Esophagus mucosa (tissue), 1 donor: Measurements from ENCODE around the gene TEX19. TPM values are rescaled to one million over a fixed set of nuclear protein-coding genes. Genes with fewer than 3 reads are reported as not detected.

ENCODE experiments used
- ATAC-seq: fragments of 200-7000 bp; cut with Tn5 transposase; one replicate; pipeline ENCODE4 v1.9.1; 2020
- total RNA-seq: library from RNA; stranded (reverse); gene quantifications from one replicate; pipeline ENCODE4 v1.2.4, GENCODE V29; 2023
- donor health status: DM: yes; HTN: yes; CAD: no.

TEX19 gene
- total RNA-seq, 1 donor from 2014 or later, result not detected

DNA sequence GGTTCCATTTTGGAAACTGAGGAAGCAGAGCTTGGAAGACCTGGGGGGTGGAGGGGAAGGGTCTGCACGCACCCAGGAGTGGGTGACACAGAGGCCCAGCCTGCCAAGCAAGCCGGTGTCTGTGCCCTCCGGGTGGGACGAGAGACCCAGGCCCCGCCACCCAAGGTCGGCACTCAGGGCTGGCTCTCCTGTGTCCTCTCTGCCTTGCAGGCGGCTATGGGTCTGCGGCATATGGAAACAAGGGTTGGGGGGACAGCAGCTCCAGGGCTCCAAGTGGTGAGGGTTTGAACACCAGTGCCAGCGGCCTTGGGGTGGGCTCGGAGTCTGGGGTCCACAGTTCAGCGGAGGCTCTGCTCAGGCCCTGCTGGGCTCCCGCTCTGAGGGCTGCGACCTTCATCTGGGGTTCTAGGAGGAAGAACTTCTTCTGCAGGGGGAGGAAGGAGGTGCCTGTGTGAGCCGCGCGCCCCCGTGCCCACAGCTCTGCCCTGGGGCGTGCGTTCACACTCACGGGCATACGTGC, 37.0 kb upstream of the TEX19 start:
- ATAC-seq, result no peak

DNA sequence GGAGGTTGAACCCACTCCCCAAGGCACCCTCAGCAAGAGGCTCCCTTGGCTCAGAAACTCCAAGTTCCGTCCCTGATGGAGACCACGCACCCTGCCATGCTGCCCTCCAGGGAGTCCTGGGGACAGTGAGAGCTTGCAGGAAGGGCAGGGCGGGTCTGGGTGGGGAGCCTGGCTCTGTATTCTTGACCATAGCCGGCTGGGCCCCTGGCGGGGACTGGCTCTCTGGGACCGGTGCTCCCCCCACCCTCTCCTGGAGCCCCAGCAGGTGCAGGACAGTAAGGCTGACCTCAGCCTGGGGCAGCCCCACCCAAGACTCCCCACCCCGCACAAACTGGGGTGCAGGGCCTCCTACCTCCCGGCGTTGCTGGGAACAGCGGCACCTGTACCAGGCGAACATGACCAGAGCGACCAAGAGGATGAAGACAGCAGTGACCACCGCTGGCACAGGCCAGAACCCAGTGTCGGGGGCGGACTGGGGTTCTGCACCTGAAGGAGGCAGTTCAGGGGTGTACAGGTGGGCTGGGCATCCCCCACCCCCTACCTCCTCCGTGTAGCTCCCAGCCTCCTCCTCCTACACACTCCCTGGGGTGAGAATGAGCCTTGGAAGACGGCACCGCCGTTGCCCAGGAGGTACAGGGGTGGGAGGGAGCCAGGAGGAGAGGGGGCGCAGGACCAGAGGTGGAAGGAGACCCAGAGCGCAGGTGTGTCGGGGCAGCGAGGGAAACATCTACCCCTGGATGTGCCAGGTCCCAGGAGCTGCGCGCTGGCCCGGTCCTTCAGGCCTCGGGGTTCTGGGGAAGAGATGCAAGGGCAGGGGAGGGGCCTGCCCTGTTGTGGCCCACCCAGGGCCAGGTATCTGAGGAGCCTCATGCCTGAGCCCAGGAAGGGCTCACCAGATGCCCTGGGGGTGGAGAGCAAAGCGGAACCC, 36.3 kb upstream of the TEX19 start:
- ATAC-seq, result no peak

DNA sequence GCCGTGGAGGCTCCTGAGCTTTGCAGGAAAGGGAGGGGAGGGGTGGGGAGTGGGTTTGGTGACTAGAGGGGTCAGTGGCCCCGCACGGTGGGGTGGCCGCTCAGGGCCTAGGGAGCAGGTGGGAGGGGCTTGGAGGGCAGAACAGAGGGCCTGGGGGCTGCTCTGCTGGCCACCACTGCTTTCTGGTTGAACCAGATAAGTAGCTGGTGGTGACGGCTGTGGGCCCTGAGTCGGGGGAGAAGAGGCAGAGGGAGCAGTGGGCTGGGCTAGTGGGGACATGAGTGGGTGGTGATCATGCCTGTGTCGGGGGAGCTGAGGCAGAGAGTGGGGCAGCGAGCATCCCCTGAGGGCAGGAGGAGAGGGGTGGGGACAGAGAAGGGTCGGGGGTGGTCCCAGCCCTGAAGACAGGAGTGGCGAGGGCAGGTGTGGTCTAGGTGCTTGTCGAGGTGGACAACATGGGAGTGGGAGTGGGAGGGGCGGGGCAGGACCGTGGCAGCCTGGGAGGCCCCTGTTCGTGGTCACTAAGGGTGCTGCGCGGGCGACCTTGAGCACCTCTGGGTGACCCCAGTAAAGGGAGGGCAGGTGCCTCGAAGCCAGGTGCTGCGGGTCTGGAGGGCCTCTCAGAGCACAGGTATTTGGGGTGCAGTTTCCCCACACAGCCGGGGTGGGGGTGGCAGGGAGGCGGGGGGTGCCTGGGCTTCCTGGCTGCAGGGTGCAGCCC, 35.4 kb upstream of the TEX19 start:
- no peak for ATAC-seq

DNA sequence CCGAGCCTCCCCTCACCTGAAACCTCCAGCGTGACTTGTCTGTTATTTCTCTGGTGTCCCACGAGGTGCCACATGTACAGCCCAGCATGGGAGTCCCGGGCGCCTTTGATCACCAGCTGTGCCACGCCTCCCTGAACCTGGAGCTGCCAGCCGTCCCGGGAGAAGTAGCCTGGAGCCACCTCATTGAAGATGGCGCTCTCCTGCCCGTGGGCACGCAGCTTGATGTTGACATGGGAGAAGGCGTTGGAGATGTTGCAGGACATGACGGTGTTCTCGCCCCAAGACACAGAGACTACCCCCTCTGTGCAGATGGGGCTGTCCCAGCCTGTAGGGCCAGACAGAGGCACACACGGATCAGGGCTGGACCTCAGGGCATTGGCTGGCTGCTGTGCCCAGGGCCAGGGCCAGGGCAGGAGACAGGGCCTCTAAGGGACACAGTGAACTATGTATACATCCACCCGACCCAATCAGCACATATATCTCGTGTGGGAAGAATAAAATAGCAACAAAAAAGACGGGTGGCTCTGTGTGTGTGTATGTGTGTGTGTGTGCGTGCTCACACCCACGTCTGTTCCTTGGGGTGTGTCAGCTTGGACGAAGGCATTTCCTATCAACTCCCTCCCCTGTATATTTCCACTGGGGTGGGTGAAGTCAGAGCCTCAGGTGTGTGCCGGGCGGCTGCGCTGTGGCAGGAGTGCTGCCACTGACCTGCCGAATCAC, 34.3 kb upstream of the TEX19 start:
- ATAC-seq, result peak; percentile 23

DNA sequence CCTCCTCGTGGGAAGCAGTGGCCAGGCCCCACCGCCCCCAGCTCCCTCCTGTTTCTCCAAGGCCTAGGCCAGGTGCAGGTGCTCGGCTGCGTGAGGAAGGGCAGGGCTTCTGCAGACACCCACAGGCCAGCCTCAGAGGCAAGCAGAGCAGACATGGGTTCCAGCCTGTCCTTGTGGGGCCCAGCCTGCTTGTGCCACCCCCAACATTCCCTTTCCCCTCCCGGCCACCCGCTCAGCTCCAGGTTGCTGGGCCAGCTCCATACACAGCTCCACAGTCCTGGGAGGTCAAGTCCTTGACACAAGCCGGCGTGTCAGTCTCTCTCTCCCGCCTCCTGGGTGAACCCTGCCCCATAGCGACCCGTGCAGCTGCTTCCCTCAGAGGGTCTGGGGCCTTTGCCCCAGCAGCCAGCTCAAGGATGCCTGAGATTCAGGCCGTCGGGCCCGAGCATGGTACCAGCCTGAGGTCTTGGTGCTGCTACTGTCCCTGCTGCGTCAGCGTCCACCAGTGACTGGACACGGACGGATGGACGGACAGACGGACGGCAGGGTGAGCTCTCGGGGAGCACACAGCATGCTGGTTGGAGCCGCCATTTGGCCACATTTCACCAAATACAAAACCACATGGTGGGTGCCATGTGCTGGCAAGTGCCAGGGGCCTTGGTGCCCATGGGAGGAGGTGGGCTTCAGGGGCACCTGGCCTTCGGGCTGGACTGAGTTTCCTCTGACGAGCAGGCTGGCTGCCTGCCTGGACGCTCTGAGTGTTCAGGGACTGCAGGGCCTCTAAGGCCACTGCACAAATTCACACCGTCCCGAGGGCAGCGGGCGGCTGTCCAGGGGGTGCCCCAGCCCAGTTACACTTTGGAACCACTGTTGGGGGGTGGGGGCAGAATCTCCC, 33.5 kb upstream of the TEX19 start:
- ATAC-seq, result no peak

DNA sequence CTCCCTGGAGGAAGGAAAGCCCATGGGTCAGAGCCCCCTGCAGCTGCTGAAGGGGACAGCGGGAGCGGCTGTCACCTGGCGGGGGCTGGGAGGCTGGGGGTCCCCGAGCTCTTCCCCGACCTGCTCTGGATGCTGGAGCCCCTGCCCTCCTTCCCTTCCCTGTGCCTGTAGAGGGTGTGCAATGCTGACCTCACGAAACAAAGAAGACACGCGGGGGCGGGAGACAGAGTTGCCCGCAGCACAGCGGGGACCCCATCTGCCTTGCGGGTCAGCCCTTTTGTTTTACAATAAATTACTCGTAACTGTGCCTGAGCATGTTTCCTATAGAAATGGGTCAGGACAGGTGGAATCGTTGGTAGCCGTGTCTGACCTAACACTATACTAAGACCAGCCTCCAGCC, 31.8 kb upstream of the TEX19 start:
- no peak for ATAC-seq

DNA sequence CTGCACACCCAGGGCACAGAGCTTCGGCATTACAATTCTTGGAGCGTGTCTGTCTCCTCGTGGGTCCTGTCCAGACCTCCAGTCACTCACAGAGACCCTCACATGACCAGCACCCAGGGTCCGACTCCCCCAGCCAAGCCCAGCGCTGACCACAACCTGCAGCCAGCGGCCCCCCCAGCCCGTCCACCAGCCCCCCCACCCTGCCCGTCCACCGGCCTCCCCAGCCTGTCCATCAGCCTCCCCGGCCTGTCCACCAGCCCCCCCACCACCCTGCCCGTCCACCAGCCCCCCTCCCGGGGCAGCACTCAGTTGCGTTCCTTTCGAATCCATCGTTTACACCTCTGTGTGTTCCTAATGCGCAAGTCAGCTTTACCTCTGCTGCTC, 31.3 kb upstream of the TEX19 start:
- ATAC-seq, result no peak

DNA sequence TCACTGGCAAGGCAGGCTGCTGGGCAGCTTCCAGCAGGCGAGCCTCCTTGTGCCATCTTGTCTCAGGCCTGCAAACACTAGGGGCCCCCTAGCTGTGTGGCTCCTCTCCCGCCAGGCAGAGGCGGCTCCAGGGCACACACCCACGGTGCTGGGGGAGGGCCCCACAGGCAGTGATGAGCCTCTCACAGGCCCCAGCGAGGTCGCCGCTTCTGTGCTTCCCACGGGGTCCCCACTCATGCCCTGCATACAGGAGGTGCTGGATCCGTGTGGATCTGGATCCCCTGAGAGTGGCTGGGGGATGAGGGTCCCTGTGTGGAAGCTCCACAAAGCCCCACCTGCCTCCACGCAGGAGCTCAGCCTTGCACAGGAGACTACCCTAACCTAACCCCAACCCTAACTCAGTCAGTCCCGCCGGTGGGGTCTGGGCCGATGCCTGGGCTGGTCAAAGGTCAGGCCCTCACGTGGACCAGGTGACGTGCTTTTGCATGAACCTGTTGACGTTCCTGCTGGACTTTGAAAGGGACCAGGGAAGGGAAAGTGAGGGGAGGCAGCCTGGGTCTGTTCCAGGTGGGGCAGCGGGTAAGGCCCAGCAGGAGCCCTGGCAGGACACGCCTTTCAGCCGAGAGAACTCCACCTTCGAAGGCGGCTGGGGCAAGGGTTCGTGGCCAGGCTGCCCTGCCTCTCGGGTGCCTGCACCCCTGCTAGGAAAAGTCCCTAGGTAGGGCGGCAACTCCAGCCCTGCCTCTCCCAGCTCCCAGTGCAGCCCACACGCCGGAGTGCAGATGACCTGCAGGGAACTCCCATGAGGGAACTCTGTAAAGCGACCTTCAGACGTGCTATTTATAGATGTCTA, 30.7 kb upstream of the TEX19 start:
- no peak for ATAC-seq

DNA sequence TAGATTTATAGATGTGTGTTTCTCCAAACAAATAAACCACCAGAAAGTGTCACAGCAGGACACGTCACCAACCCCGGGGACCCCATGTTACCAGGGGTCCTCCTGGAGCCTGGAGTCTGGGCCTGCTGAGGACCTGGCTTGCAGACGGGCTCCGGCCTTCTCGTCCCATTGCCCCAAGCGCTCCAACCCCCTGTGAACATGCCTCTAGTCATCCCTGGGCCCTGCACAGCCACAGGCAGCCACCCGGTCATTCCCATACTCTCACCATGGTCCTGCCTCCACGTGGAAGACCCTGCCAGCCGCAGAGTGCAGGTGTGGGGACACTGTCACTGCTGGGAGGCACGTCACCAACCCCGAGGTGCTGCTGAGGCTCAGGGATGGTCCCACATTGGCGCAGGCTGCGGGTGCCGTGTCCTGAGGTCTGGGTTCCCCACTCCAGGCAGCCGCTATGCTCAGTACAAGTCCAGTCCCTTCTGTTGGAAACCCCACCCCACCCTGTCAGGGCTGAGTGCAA, 30.0 kb upstream of the TEX19 start:
- ATAC-seq, result no peak

DNA sequence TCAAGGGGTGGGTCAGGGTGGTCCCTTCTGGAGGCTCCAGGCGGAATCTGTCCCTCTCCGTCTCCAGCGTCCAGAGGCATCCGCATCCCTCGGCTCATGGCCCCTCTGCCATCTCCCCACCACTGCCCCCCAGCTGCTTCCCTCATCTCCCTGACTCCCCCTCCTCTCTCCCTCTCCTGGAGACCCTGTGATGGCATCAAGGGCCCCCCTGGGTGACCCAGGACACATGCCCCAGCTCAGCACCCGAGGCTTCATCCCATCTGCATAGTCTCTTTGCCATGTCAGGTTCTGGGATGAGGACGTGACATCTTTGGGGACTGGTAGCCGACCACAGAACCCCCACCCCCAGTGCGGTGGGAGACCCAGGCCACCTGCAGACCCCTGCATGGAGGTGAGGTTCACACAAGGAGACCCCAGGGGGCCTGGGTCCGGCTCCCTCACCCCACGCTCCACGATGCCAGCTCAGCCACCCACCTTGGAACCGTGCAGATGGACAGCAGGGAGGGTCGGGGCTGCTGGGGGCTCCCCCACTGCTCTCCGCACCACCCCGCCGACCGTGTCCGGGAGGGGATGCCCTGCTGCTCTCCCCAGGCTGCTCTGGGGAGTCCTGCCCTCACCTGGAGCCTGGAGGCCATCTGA, 29.2 kb upstream of the TEX19 start:
- ATAC-seq, result no peak

DNA sequence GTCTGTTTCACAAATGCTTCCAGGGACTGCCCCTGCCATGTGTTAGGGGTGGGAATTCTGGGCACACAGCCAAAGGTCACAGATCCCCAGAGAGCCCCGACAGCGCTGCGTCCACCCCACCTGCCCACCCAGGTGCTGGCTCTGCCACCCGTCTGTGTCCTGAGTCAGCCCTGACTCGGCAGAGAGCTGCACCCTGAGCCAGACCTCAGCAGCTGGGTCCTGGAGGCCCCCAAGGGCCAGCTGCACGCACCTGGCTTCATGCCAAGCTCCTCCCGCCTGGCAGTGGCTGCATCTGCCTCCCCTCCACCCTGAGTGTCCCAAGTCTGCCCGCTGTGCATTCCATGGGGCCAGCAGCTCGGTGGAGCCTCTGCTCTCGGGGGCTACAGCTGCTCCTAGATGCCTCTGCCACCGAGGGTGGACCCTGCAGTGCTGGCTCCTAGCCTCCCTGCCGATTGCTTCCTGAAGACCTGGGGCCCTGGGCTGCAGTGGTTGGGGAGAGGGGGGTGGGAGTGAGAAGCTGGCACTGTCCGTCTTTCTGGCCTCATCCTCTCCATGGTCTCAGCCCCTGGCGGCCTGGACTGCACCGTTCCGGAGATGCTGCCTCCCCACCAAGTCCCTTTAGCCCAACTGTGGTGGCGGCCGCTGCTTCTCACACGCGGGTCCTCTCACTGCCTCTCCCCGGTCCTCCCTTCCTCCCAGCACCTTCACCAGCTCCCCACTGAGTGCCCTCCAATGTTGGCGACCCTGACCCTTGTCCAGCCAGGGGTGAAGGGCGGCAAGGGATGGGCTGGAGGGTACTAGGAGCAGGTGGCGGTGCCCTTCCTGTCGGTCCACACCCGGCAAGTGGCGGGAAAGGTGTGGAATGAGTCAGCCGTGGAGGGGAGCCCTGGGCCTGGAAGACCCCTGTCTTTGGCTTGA, 28.5 kb upstream of the TEX19 start:
- no peak for ATAC-seq

DNA sequence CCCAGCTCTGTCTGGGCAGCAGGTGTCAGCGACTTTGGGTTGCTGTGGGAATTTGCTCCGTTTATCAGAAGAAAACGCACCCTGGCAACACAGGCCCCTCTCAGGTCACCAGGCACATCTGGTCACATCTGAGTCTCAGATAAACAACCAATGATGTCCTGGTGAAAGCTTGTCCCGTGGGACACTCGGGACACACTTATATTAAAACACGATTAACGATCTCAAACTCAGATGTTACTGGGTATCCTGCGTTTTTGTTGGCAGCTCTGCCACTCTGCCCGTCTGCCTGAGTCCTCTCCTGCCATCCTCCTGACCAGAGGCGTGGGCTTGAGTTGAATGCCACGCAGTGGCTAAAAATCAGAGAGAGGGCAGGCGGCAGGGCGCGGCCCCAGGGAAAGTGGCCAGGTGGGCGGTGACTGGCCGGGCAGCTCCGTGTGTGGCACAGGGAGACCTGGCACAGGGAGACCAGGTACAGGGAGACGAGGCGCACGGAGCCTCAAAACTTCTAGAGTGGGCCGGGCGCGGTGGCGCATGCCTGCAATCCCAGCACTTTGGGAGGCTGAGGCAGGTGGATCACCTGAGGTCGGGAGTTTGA, 27.6 kb upstream of the TEX19 start:
- ATAC-seq, result no peak

DNA sequence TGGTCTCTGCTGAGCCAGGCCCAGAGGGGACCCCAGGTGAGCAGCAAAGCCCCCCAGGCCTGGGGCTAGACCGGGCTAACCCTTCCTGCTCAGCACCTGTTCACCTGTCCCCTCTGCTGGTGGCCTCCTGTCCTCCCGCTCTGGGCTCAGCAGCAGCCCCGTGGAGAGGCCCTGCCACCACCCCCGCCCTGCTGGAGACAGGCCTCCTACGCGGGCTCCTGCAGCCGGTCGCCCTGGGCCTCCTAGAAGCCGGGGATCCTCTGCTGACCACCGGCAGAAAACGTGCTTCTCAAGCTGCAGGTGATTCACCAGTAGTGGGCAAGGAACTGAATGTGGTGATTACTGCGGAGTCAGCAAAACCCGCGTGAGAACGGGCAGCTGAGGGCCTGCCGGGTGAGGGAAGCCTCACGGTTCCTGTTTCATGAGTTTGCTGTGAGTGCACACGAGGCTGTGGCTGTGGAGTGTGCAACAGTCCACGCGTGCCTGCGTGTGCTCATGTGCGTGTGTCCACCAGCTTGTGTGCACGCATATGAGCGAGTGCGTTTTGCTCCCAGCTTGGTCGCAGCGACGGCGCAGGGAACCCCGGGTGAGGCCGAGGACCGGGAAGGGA, 26.3 kb upstream of the TEX19 start:
- ATAC-seq, result peak; percentile 41

DNA sequence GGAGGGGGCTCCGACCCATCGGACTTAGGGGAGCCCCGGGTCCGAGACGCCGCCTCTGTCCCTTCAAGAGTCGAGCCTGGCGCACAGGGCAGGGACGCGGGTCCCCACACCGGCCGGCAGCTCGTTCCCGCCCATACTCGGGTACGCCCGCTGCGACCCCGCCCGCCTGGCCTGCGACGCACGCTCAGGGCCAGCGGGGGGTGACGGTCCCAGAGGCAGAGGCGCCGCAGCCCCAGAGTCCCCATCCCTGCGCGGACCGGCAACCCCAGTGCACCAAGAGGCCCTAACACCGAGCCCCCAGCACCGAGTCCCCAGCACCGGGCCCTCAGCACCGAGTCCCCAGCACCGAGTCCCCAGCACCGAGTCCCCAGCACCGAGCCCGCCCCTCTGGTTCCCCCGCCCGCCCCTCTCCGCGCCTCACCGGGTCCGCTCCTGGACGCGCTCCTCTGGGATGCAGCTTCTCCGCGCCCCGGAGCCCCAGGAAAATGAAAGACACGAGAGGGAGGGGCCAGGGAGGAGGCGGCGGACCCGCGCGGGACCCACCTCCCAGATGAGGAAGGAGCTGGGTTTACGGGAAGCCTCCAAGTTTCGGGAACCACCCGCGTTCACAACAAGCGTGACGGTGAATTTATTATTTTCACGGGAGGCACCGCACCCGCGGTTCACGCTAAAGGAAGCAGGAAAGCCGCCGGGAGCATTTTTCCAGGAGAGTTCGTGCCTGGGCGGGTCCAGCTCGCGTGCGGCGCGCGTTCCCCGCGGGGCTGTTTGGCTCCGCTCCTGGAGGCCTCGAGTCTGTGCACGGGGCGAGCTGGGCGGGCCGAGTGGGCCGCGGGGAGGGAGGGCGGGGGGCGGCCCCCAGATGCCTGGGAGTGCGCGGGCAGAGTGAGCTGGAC, 25.5 kb upstream of the TEX19 start, which contains the start of gene SECTM1:
SECTM1 (minus strand) TSS at position 488 of the 893 bp plus-strand sequence. CDS start 6,526 bp downstream, outside the sequence.
- ATAC-seq, result peak; percentile 16

DNA sequence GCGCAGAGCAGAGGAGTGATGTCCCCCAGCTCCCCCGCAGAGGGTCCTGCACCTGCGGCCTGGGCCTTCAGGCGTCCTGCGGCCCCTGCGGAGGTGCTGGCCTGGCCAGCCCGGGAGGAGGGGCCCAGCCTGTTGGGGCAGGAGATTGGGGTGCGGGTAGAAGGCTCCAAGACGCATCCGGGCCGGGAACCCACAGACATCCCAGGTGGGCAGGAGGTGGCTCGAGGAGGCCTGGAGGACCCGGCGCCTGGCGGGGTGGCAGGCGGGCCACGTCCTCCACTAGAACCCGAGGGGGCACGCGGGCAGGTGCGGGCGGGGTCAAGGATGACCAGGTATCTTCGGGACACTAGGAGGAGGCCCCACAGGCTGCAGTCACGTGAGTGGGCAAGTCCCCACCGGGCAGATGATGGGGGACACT, 24.8 kb upstream of the TEX19 start:
- no peak for ATAC-seq

DNA sequence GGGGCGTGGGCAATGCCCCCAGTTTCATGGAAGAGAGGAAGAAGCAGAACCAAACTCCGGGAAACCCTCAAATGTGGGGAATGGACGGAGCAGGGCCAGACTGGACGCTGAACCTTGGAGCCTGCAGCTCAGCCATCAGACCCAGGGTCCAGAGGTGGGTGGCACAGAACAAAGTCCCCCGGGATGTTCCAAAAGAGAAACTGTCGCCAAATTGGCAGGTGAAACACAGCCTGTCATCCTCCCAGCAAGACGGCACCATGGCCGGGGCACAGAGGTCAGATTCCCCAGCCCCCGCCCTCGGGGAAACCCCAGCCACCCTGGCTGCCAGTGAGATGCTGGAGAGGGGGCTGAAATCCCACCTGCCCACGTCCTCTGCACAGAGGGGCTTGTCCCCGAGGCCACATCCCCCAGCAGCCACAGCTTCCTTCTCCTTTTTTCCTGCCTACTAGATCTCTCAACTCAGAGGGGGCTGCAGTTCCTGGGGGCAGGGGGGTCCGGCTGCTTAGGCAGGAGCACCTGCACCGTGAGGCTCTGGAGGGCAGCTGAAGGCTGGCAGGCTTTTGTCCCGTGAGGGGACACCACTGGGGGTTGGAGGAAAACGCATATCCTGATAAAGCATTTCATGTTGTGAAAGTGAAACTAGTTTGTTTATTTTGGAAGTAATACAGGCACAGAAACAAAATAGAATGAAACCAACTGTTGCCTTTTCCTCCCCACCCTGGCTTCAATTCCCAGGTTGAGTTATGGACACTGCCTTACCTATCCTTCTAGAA, 24.2 kb upstream of the TEX19 start:
- no peak for ATAC-seq
